HL-60 (cell line): ENCODE results near the gene CLEC9A.

Experiments used
- DNase-seq, 2 experiments: peaks; one replicate each; pipeline ENCODE4 v3.0.0-alpha.2; 2010 to 2020; ENCODE audit warnings: low read depth in 1 of 2, low spot score in 1 of 2
- H3K27ac ChIP-seq: fragments of 250-450 bp; sonication (Bioruptor Pico); replicated peaks from 2 replicates; pipeline ENCODE4 v1.5.1; 2020; ENCODE audit warnings: mild to moderate bottlenecking, moderate library complexity
- H3K27me3 ChIP-seq: fragments of 250-450 bp; sonication (Bioruptor Pico); 2 replicates; pipeline ENCODE4 v1.5.1; 2021; ENCODE audit warnings: mild to moderate bottlenecking, moderate library complexity; ENCODE audit not compliant: insufficient read depth, poor library complexity, severe bottlenecking
- H3K4me3 ChIP-seq: replicated peaks from 2 replicates; pipeline ENCODE4 v1.5.1; 2011; ENCODE audit warnings: mild to moderate bottlenecking, control low read depth, low read length; ENCODE audit not compliant: insufficient read depth
- CTCF ChIP-seq: IDR thresholded peaks from one replicate; pipeline ENCODE4 v1.5.1; 2011; ENCODE audit warnings: low read length, control low read depth, inconsistent platforms; ENCODE audit not compliant: insufficient read depth
- GABPA ChIP-seq: IDR thresholded peaks from 2 replicates; pipeline ENCODE4 v1.6.1; 2012; ENCODE audit warnings: low read depth
- POLR2AphosphoS5 ChIP-seq: IDR thresholded peaks from 2 replicates; pipeline ENCODE4 v1.6.1; 2012; ENCODE audit warnings: low read depth
- REST ChIP-seq: IDR thresholded peaks from 2 replicates; pipeline ENCODE4 v1.6.1; 2012; ENCODE audit warnings: low read depth; ENCODE audit not compliant: insufficient replicate concordance
- SPI1 ChIP-seq: IDR thresholded peaks from 2 replicates; pipeline ENCODE4 v1.6.1; 2012; ENCODE audit warnings: low read depth, mild to moderate bottlenecking, borderline replicate concordance

CLEC9A gene

GRCh38 chr12:10031771-10032175 lies 1.3 kb downstream of the CLEC9A start:
- Histone ChIP-seq H3K27ac (peak overlapping the region; percentile 96), H3K4me3 (no peak overlapping the region), H3K27me3 (no peaks in the 10 kb centered on the region)
- TF ChIP-seq CTCF (no peak), REST (no peak), POLR2AphosphoS5 (no peak), GABPA (no peak), SPI1 (no peak)
- no peak for DNase-seq

GRCh38 chr12:10033783-10034545 lies 3.5 kb downstream of the CLEC9A start:
- no peak for DNase-seq
- Histone ChIP-seq H3K4me3 (no peak overlapping the region), H3K27me3 (no peaks in the 10 kb centered on the region), H3K27ac (peak overlapping the region; percentile 34; the same call in 1 of the 2 replicates)
- no peak for TF ChIP-seq POLR2AphosphoS5
- no peak for TF ChIP-seq SPI1
- TF ChIP-seq CTCF: peak; percentile 2
- TF ChIP-seq GABPA: no peak
- TF ChIP-seq REST: no peak

- DNase-seq: no peak
- TF ChIP-seq POLR2AphosphoS5 (no peak), SPI1 (no peak), CTCF (no peak), GABPA (no peak), REST (no peak)
- Histone ChIP-seq H3K4me3 (no peak overlapping the region), H3K27ac (no peak overlapping the region), H3K27me3 (no peaks in the 10 kb centered on the region)
These were observed 11.7 kb downstream of the CLEC9A start for GRCh38 chr12:10042167-10042566.
